HepG2 (cell line): ENCODE results near the gene TMEM174. TPM values are rescaled to one million over a fixed set of nuclear protein-coding genes. Genes with fewer than 3 reads are reported as not detected.
A peak's percentile ranks its signal among the peaks of the same experiment; 100 is the strongest.

Experiments used
- AGO1 ChIP-seq: fragments of 200-400 bp; formaldehyde crosslinking; IDR thresholded peaks from 2 replicates; pipeline ENCODE4 v1.6.1; 2017; ENCODE audit warnings: mild to moderate bottlenecking, low read depth, low read length, moderate library complexity; ENCODE audit not compliant: poor library complexity, severe bottlenecking
- BHLHE40 ChIP-seq: IDR thresholded peaks from 2 replicates; pipeline ENCODE4 v1.6.1; 2011; ENCODE audit warnings: low read length, improper control_type of control experiment
- CBX1 ChIP-seq: IDR thresholded peaks from one replicate; pipeline ENCODE4 v1.6.1; 2016; ENCODE audit warnings: antibody characterized with exemption, low read depth
- FOXA1 ChIP-seq, 2 experiments: fragments of 450-650 bp in 1 of 2; sonication (generic) in 1 of 2; formaldehyde crosslinking in 1 of 2; IDR thresholded peaks; 2 replicates each; pipeline versions ENCODE4 v1.4.0 to v1.6.1; 2016 to 2020; ENCODE audit warnings: missing genetic modification reagents in 1 of 2
- REL ChIP-seq: sonication (generic); formaldehyde crosslinking; conservative IDR thresholded peaks from 2 replicates; pipeline ENCODE4 v1.8.0; 2022; ENCODE audit warnings: mild to moderate bottlenecking, missing genetic modification reagents, moderate library complexity
- RFXANK ChIP-seq: IDR thresholded peaks from 2 replicates; pipeline ENCODE4 v1.6.1; 2016
- SAFB2 ChIP-seq: sonication (generic); formaldehyde crosslinking; IDR thresholded peaks from 2 replicates; pipeline ENCODE4 v1.5.1; 2020; ENCODE audit warnings: missing genetic modification reagents, low read depth, mild to moderate bottlenecking, borderline replicate concordance
- SIN3A ChIP-seq: IDR thresholded peaks from 2 replicates; pipeline ENCODE4 v1.6.1; 2011; ENCODE audit warnings: low read depth, mild to moderate bottlenecking, control low read depth, low read length, borderline replicate concordance
- SOX5 ChIP-seq: IDR thresholded peaks from 2 replicates; pipeline ENCODE4 v1.6.1; 2016; ENCODE audit warnings: borderline replicate concordance
- SP2 ChIP-seq: sonication (generic); formaldehyde crosslinking; IDR thresholded peaks from 2 replicates; pipeline ENCODE4 v1.5.1; 2020; ENCODE audit warnings: mild to moderate bottlenecking, missing genetic modification reagents
- ZNF143 ChIP-seq: sonication (generic); formaldehyde crosslinking; IDR thresholded peaks from 2 replicates; pipeline ENCODE4 v1.4.0; 2020; ENCODE audit warnings: missing genetic modification reagents
- ZNF280D ChIP-seq: sonication (generic); formaldehyde crosslinking; IDR thresholded peaks from 2 replicates; pipeline ENCODE4 v1.5.1; 2020; ENCODE audit warnings: mild to moderate bottlenecking, missing genetic modification reagents
- ZNF496 ChIP-seq: sonication (generic); formaldehyde crosslinking; IDR thresholded peaks from 2 replicates; pipeline ENCODE4 v1.8.1; 2023; ENCODE audit warnings: mild to moderate bottlenecking, moderate library complexity, missing genetic modification reagents; ENCODE audit not compliant: insufficient replicate concordance
- ZNF543 ChIP-seq: sonication (generic); formaldehyde crosslinking; IDR thresholded peaks from 2 replicates; pipeline ENCODE4 v1.4.0; 2020; ENCODE audit warnings: mild to moderate bottlenecking, missing genetic modification reagents
- ZNF672 ChIP-seq: sonication (generic); formaldehyde crosslinking; IDR thresholded peaks from 2 replicates; pipeline ENCODE4 v1.8.1; 2022; ENCODE audit warnings: missing genetic modification reagents
- polyA plus RNA-seq, 8 experiments: library from polyadenylated mRNA; depleted of rRNA in 3 of 8; stranded (reverse) in 7 of 8; unstranded in 1 of 8; fragments of >200 nt; fragmentation: Illumina TruSeq in 4 of 8; extraction: Trizol in 4 of 8; gene quantifications; 2 replicates each; pipeline versions ENCODE4 v1.2.1 to v1.2.3, GENCODE V29; 2011 to 2016; ENCODE audit warnings: low read depth in 4 of 8, missing spikeins in 1 of 8, mixed read lengths in 1 of 8; ENCODE audit not compliant: insufficient read depth in 1 of 8
- total RNA-seq, 5 experiments: library from RNA; depleted of rRNA; stranded (reverse); fragments of >200 nt; fragmentation: Illumina TruSeq; extraction: Trizol; gene quantifications; 2 replicates each; pipeline ENCODE4 v1.2.3, GENCODE V29; 2016; ENCODE audit warnings: low read depth in 1 of 5
- TF ChIP-seq, protein P1 (sequence below): sonication (generic); formaldehyde crosslinking; IDR thresholded peaks from 2 replicates; pipeline ENCODE4 v1.5.0; 2020; ENCODE audit warnings: mild to moderate bottlenecking, missing genetic modification reagents
- TF ChIP-seq, protein P2 (sequence below): fragments of 450-650 bp; IDR thresholded peaks from 2 replicates; pipeline ENCODE4 v1.6.1; 2017
- TF ChIP-seq, protein P3 (sequence below), 2 experiments: sonication (generic) in 1 of 2; formaldehyde crosslinking in 1 of 2; IDR thresholded peaks; 2 replicates each; pipeline versions ENCODE4 v1.4.0 to v1.6.1; 2018 to 2020; ENCODE audit warnings: missing genetic modification reagents in 2 of 2, borderline replicate concordance in 1 of 2, low read depth in 1 of 2, mild to moderate bottlenecking in 1 of 2, missing biosample characterization in 1 of 2
- TF ChIP-seq, protein P4 (sequence below): sonication (generic); formaldehyde crosslinking; IDR thresholded peaks from 2 replicates; pipeline ENCODE4 v1.8.1; 2023; ENCODE audit warnings: mild to moderate bottlenecking, missing genetic modification reagents

Gene TMEM174
- total and polyA plus RNA-seq, 2 of the 13 experiments (the other 11 are each of a cell fraction or from before 2014, with no cell fraction given) = not detected

DNA sequence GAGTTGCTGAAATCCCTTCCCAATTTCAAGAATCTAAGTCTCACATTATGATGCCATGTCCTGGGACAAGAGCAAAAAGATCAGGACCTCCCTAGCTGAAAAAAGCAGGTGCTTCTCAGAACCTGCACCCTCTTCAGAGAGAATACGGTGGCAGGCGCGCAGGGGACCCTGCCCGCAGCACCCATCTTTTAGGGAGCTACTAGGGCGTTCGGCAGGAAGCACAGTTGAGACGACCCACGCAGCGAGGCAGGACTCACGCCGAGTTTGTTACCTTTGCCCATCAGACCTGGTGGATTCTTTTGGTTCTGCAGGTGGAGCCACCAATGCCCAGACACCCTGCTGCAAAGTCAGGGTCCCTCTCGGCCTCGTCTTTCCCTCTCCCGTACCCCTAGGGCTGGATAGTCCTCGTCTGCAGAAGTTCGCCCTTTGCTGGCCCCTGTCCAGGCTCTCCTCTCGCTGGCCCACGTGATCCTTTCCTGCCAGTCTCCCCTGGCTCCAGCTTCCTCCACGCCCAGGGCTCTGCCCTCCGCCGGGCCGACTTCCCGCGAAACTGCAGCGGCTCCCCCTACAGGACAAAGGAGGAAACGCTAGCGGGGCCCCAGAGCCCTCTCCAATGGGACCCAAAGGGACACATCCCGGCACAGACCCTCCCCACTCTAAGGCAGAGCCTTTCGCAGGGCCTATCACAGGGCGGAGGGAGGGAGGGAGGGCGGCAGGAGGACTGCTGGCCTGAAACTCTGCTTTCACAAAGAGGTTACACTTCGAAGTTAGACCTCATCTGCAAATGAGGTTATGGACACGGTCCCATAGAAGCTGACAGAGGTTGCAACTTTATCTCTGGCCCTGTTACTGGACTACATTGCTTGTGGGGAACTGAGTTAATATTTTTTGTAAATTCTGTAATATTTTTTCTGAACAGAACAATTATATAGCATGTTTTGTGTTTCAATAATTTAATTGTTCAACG lies 28.8 kb downstream of the TMEM174 start (continued):
- TF ChIP-seq RFXANK (no peak), ZNF280D (CRISPR knock-in tag) (no peak), SP2 (no peak), SIN3A (no peak), AGO1 (no peak), ZNF143 (0 out of 2 replicates have a peak, but pooled peaks have one; percentile 16), ZNF672 (CRISPR knock-in tag) (no peak), ZNF496 (CRISPR knock-in tag) (no peak), BHLHE40 (no peak), CBX1 (no peak), SAFB2 (CRISPR knock-in tag) (no peak), SOX5 (CRISPR knock-in tag) (no peak), REL (CRISPR knock-in tag) (no peak), ZNF543 (CRISPR knock-in tag) (no peak), FOXA1 (IDR thresholded peaks at IDR 0.05) (no peak), FOXA1 (CRISPR knock-in tag; IDR thresholded peaks at IDR 0.05) (no peak)
- TF ChIP-seq, protein P1, sequence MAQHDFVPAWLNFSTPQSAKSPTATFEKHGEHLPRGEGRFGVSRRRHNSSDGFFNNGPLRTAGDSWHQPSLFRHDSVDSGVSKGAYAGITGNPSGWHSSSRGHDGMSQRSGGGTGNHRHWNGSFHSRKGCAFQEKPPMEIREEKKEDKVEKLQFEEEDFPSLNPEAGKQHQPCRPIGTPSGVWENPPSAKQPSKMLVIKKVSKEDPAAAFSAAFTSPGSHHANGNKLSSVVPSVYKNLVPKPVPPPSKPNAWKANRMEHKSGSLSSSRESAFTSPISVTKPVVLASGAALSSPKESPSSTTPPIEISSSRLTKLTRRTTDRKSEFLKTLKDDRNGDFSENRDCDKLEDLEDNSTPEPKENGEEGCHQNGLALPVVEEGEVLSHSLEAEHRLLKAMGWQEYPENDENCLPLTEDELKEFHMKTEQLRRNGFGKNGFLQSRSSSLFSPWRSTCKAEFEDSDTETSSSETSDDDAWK (CRISPR knock-in tag) = no peak
- TF ChIP-seq, protein P2, sequence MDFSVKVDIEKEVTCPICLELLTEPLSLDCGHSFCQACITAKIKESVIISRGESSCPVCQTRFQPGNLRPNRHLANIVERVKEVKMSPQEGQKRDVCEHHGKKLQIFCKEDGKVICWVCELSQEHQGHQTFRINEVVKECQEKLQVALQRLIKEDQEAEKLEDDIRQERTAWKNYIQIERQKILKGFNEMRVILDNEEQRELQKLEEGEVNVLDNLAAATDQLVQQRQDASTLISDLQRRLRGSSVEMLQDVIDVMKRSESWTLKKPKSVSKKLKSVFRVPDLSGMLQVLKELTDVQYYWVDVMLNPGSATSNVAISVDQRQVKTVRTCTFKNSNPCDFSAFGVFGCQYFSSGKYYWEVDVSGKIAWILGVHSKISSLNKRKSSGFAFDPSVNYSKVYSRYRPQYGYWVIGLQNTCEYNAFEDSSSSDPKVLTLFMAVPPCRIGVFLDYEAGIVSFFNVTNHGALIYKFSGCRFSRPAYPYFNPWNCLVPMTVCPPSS = no peak
- TF ChIP-seq, protein P3, sequence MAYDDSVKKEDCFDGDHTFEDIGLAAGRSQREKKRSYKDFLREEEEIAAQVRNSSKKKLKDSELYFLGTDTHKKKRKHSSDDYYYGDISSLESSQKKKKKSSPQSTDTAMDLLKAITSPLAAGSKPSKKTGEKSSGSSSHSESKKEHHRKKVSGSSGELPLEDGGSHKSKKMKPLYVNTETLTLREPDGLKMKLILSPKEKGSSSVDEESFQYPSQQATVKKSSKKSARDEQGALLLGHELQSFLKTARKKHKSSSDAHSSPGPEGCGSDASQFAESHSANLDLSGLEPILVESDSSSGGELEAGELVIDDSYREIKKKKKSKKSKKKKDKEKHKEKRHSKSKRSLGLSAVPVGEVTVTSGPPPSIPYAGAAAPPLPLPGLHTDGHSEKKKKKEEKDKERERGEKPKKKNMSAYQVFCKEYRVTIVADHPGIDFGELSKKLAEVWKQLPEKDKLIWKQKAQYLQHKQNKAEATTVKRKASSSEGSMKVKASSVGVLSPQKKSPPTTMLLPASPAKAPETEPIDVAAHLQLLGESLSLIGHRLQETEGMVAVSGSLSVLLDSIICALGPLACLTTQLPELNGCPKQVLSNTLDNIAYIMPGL (CRISPR knock-in tag; IDR thresholded peaks at IDR 0.05; ENCODE audit: borderline replicate concordance in 1 of 2, low read depth in 1 of 2) = 0 out of 4 replicates have a peak, but pooled peaks of 1 of the 2 experiments have one; percentile 26
- TF ChIP-seq, protein P4, sequence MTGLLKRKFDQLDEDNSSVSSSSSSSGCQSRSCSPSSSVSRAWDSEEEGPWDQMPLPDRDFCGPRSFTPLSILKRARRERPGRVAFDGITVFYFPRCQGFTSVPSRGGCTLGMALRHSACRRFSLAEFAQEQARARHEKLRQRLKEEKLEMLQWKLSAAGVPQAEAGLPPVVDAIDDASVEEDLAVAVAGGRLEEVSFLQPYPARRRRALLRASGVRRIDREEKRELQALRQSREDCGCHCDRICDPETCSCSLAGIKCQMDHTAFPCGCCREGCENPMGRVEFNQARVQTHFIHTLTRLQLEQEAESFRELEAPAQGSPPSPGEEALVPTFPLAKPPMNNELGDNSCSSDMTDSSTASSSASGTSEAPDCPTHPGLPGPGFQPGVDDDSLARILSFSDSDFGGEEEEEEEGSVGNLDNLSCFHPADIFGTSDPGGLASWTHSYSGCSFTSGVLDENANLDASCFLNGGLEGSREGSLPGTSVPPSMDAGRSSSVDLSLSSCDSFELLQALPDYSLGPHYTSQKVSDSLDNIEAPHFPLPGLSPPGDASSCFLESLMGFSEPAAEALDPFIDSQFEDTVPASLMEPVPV (CRISPR knock-in tag) = no peak
